Left kidney (tissue), 2 donors: Measurements from ENCODE around the gene TAOK2. TPM values are rescaled to one million over a fixed set of nuclear protein-coding genes. Genes with fewer than 3 reads are reported as not detected.
"Not testable (repeated sequence)": the region's sequence is repeated elsewhere in the genome, so short reads cannot be mapped to it uniquely, and the experiment has no call there.

Source experiments
- DNase-seq: peaks from one replicate; pipeline ENCODE4 v3.0.0-alpha.2; 2013
- polyA plus RNA-seq: library from polyadenylated mRNA; unstranded; fragments of 120-200 nt; gene quantifications from one replicate; pipeline ENCODE4 v1.2.1, GENCODE V29; 2013; ENCODE audit not compliant: insufficient read length

The TAOK2 gene
- polyA plus RNA-seq, 1 donor = 45.3 TPM

DNA sequence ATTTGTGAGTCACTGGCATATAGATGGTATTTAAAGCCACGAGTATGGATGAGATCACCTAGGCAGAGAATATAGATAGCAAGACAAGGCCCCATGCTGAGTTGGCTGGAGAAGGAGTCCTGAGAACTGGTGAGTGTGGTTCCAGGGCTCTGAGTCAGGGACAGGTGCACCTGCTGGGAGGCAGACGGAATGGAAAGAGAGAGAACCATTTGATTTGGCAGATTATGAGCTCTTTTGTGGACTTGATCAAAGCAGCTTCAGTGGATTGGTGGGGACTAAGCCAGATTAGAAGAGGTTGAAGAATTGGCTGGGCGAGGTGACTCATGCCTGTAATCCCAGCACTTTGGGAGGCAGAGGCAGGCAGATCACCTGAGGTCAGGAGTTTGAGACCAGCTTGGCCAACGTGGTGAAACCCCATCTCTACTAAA is 45.1 kb downstream of the TAOK2 start:
- DNase-seq = no peak

DNA sequence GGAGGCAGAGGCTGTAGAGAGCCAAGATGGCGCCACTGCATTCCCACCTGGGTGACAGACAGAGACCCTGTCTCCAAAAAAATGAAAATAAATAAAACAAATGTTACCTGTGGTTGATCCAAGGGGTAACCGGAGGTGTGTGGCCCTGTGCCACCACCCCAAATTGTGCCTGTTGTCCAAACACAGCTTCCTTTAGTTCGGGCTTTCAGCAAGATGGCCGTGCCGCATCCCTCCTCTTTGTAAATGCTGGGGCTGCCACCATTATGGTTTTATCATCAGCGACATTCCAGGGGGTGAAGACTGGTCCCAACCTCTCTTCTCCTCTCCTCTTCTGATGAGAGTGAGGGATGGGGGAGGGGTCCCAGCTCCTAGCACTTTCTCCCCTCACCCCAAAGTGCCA is 49.2 kb downstream of the TAOK2 start, which contains the start of gene C16orf92:
Gene C16orf92 (plus strand): TSS at position 312 of the 400 bp plus-strand sequence. CDS start 143 bp downstream, outside the sequence.
- DNase-seq = no peak

DNA sequence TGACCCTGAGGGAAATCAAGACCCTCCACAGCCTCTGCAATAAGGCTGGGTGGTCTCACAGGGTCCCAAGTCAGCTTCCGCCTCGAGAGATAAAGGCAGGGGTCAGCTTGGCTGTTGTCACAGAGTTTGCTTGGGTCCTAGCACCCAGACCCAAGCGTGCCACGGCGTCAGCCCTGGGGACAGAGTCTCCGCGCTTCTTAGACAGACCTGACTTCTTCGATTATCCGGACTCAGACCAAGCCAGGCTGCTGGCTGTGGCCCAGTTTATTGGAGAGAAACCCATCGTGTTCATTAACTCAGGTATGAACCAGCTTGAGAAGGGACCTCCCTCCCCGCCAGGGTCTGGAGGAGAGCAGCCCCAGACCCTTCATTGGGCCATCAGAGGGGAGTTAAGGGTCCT is 49.9 kb downstream of the TAOK2 start:
- DNase-seq = no peak

DNA sequence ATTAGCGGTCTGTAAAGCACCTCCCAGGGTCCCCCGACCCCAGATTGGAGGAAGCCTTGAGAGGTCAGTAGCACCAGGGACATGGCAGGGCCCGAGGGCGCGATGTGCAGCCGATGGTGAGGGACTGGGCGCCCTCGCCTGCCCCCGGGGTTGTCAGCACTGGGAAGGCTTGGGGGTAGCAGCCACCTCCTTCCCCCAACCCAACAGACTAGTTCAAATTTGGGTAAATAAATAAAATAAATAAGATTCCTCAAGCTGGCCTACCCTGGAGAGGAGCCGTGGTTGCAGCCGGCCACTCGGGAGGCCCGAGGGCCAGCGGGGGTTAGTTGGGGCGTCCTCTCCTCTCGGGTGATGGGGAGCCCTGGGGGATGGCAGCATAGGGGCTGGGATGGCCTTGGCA is 50.8 kb downstream of the TAOK2 start:
- DNase-seq = no peak

DNA sequence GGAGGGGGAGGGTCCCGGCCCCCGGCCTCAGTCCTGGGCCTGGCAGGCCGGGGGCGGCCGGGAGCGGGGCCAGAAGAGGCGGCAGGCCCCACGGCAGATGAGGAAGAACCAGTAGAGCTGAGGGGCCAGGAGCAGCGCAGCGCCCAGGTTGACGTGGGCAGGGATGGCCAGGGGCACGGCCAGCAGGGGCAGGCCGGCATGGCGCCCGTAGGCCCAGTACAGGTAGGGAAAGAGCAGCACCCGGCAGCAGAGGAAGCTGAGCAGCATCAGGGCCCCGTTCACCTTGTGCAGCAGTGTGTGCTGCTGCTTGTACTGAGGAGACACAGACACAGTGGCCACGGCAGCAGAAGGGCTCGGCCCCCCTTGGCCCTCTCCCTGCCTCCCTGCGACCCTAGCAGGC is 51.5 kb downstream of the TAOK2 start:
- DNase-seq = no peak

DNA sequence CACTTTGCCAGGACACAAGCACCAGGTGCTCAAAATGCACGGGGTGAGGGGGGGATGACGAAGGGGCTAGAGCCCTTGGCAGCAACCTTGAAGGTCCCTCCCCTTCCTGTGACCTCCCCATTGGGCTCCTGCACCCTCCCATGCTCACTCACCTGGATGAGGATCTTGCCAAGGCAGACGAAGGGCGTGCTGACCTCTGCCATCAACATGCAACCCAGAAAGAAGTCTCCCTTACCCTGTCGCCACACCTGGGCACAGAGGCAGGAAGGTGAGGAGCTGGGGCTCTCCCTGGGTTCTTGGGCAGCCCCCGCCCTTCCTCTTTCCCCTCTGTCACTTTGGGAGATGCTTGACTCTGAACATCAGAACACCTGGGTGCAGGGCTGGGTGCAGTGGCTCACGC is 51.9 kb downstream of the TAOK2 start:
- DNase-seq = no peak

DNA sequence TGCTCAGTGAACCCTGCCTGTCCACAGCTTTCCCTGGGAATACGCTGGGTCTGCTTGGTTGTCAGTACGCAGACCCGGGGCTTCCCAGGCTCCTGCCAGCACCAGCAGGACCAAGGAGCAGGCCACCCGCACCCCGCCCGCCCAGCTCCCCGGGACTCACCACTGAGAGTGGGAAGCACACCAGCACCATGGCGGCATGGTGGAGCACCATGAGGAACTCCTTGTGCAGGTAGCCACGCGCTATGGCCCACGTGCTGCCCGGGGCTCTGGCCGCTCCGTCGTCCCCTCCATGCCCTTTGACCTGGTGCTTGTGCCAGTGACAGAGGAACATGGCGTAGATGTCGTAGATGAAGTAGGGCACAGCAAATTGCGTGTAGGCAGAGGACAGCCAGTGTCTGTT is 52.8 kb downstream of the TAOK2 start:
- DNase-seq = no peak

DNA sequence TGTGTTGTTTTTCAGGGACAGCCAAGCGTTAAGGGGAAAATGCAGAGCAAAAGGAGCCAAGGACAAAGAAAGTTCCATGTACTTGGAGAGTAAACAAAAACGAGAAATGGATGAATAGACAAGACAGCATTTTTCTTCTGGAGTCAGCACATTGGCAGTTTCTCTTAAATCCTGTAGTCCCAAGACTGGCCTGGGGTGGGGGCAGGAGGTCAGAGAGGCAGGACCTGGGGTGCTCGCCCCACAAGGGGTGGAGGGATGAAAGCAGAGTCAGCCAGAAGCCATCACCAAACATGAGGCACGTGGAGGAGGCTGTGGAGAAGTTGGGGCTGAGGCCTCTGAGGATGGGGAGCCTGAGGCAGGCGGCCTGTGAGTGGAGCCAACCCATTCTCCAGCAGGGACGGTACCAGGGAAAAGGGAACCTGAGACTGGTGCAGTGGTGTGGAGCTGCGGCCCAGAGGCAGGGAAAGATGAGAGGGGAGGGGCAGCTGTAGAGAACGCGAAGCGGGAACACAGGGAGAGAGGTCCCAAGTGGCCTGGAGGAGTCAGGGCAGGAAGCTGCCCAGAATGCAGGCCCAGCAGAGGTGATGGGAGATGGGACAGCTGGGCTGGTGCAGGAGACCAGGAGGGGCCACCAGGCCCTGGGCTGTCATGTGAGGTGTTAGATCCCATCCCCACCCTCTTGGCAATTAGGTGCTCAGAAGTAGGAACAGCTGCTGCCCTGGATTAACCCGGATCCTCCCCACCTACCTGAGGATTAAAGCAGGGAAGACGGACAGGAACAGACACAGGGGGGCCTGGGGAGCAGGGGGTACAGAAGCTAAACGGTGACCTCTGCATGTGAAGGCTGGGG is 54.1 kb downstream of the TAOK2 start:
- no peak for DNase-seq

DNA sequence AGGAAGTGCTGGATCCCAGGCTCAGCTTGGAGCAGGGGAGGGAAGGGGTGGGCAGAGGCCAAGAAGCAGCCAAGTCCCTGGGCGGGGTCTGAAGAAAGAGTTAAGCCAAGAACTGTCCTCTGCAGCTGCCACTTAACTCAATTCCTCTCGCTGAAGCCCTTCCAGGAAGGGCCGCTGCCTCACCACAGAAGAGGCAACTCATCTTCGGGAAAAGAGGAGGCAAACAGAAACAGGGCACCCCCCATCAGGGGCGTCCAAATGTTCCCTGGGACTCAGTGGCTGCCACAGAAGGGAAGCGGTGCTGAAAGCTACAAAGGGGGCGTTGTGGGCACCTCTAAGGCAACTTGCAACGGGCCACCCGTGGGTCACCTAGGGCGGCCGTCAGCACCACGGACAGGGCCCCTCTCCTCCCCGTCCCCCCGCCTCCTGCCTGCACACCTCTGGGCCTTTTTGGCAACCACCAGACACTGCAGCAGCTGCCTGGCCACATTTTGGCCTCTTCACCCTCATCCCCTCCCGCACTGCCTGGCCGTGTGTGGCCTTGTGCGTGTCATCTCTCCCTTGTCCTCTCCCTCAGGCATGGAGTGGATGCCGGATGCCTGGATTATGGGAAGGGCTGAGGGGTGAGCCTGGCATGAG is 54.9 kb downstream of the TAOK2 start:
- DNase-seq = peak; percentile 31

DNA sequence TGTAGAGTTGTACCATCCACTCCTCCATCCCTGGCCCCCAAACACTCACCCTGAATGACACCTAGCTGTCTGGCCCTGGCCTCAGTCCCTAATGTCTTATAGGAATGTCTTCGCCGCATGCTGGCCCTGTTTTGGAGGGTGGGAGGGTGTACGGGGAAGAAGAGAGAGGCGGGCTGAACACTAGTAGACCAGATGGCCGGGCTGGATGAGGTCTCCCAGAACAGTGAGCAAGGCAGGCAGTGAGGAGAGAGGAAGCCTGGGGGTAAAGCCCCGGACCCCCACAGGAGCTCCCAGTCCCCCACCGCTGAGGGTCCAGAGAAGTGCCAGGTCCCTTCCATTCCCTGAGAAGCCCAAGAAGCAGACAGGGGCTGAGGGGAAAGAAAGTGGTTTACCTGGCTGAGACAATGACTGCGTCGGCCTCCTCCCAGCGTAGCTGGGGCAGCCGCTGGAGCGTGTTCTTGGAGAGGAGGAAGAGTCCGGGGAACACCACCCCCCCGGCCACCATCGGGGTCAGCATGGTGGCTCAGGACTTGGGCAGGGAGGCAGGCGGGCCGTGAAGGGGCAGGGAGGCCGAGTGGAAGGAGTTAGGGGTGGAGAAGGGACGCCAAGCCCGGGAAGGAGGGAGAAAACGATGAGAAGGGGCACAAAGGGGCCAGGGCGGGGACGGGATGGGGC is 56.5 kb downstream of the TAOK2 start:
- DNase-seq = no peak

DNA sequence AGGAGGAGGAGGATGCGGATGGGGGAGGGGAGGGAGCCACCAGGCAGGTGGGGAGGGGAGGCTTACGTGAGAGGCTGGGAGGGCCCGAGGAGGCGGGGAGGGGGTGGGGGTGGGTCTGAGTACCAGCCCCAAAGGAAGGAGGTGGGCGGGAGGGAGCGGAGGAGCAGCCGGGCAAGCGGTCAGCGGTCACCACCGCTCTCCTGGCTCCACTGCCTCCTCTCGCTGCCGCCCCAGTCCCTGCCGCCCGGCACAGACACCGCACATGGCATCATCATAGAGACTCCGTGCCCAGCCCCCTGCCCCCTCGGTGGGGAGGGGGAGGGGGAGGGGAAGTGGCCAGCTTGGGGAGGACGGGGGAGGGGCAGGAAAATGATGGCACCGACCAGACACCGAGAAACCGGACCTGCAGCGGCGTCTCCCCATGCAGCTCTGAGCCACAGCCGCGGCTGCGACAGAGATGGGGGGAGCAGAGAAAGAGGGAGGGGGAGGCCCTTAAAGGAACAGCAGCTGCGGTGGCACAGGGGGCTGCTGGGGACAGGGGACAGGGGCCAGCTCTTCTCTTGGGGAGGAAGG is 57.3 kb downstream of the TAOK2 start, which contains the start of gene TLCD3B:
Gene TLCD3B (minus strand): TSS at position 431 of the 573 bp plus-strand sequence. CDS start 744 bp downstream, outside the sequence.
- peak; percentile 26 for DNase-seq

DNA sequence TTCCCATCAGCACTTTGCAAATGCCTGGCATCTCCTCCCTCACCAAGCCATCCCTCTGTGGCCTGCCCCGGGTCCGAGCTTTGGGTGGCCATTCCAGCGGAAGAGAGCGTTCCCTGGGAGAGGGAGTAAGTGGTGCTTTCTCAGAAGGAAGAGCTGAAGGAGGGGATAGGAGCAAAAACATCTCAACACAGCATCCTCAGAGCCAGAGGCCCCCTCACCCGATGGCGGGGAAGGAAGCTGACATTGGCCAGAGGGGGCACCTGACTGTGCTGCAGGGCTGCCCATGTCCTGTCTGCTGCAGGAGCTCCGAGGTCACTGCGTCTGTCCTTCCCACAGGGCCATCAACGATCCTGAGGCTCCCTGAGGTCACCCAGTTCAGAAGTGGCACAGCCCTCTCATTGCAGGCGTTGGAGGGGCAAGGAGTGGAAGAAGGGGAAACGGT is 57.8 kb downstream of the TAOK2 start:
- DNase-seq = no peak

DNA sequence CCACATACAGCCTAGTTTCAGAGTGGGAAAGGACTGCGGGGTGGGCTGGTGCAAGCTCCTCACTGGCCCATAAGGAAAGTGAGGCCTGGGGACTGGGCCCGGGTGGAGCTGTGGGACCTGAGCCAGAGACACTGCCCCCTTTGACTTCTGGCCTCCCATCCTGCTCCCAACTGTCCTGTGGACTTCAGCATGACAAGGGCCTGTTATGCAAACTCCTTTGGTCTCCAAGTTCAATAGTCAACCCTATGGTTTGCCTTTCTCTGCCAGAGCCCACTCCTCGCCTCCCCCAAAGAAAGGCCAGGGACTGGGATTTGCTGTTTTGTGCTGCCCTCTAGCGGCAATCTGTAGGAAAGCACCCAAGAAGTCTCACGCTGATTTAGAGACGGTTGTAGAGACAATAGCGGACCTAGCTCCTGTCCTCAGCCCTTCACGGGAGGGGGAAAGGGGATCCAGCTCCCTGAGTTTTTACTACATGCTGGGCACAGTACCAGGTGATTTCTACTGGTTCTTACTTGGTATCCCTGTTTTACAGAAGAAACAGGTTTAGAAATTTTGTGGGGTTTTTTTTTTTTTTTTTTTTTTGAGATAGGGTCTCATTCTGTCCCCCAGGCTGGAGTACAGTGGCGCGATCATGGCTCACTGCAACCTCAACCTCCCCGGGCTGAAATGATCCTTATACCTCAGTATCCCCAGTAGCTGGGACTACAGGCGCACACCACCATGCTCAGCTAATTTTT is 58.6 kb downstream of the TAOK2 start:
- DNase-seq = peak; percentile 78

DNA sequence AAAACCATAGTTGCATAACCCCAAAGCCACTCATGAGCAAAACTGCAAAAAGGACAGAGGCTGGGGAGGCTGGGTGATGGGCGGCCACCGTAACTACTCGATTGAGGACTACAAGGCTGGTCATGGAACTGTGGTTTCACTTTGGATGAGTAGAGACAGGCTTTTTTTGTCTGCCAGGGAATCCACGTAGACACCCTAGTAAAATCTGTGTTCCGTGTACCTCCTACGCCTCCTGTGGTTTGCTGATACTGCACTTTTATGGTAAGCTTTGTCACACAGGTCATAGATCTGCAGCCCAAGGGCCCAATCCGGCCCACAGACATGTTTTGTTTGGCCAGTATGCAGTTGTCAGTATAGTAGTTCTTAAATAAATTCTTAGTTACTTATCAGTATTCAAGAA is 59.6 kb downstream of the TAOK2 start:
- DNase-seq = no peak

DNA sequence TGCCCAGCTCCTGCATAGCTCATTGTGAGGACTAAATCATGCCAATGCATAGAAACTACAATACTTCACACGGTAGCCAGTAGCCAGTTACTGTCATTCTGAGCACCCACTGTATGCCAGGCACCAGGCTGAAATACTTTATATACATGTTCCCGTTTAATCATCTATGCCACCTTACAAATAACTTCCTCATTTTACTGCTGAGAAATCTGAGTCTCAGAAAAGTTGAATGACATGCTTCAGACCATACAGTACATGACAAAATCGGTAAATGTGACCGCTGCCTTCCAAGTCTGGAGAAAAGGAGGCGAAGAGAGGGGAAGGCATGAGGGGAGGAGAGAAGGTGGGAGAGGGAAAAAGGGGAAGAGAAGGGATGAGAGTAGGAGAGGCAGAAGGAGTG is 66.6 kb downstream of the TAOK2 start:
- DNase-seq = no peak

DNA sequence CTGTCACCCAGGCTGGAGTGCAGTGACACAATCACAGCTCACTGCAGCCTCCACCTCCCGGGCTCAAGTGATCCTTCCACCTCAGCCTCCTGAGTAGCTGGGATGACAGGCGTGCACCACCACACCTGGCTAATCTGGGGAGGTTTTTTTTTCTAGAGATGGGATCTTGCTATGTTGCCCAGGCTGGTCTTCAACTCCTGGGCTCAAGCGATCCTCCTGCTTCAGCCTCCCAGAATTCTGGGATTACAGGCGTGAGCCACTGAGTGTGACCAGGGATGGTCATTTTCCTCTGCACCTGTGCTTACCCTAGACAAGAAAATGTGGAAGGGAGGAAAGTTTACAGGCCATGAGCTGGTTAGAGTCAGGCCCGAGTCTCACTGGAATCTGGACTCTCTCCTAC is 67.0 kb downstream of the TAOK2 start:
- not testable (repeated sequence) for DNase-seq

DNA sequence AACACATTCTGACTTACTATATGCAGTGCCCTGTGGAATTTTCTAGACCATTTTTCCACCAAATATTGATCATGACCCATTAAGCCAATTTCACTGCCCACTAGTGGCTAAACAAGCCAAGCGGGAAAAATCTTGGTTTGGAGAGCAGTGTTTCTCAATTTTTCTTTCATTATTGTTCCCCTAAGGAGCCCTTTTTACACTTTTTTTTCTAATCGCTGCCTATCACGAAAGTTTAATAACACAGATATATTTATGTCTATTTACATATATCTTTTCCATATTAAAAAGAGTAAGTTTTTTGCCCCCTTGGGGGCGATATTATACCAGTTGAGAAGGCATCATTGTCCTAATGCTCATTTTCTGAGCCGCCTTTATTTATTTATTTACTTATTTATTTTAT is 68.2 kb downstream of the TAOK2 start:
- DNase-seq = no peak
